GM12878 (cell line): ENCODE data around the gene STRADB.

Source experiments
- BCL11A ChIP-seq: IDR thresholded peaks from 2 replicates; pipeline ENCODE4 v1.6.1; 2011; ENCODE audit warnings: low read depth, low read length
- CREM ChIP-seq: IDR thresholded peaks from 2 replicates; pipeline ENCODE4 v1.6.1; 2014; ENCODE audit warnings: antibody characterized with exemption, low read depth
- CTCF ChIP-seq, 3 experiments: IDR thresholded peaks in 2 of 3; conservative IDR thresholded peaks in 1 of 3; 2 replicates each; pipeline ENCODE4 v1.5.1; 2011; ENCODE audit warnings: low read depth in 3 of 3, low read length in 3 of 3, mild to moderate bottlenecking in 3 of 3, control low read depth in 2 of 3, moderate library complexity in 2 of 3, inconsistent platforms in 1 of 3, mixed read lengths in 1 of 3; ENCODE audit not compliant: control insufficient read depth in 2 of 3, insufficient read depth in 1 of 3; ENCODE audit errors: extremely low read depth in 1 of 3
- EGR1 ChIP-seq, 2 experiments: IDR thresholded peaks; 1 replicate in 1 of 2; 2 replicates in 1 of 2; pipeline ENCODE4 v1.6.1; 2011 to 2012; ENCODE audit warnings: low read depth in 2 of 2, low read length in 2 of 2, borderline replicate concordance in 1 of 2, mild to moderate bottlenecking in 1 of 2, moderate library complexity in 1 of 2
- HCFC1 ChIP-seq: fragments of 150-350 bp; IDR thresholded peaks from 2 replicates; pipeline ENCODE4 v1.6.1; 2014; ENCODE audit warnings: low read length
- MLLT1 ChIP-seq: fragments of 450-650 bp; IDR thresholded peaks from 2 replicates; pipeline ENCODE4 v1.6.1; 2016; ENCODE audit warnings: mild to moderate bottlenecking
- MXI1 ChIP-seq: fragments of 150-350 bp; IDR thresholded peaks from 2 replicates; pipeline ENCODE4 v1.6.1; 2011; ENCODE audit warnings: low read depth, mild to moderate bottlenecking, inconsistent platforms, low read length, improper control_type of control experiment
- NBN ChIP-seq: fragments of 450-650 bp; IDR thresholded peaks from 2 replicates; pipeline ENCODE4 v1.6.1; 2016
- POLR2A ChIP-seq: IDR thresholded peaks from 2 replicates; pipeline ENCODE4 v1.6.1; 2011; ENCODE audit warnings: low read depth, mild to moderate bottlenecking, low read length
- RCOR1 ChIP-seq: conservative IDR thresholded peaks from 2 replicates; pipeline ENCODE4 v1.6.1; 2012; ENCODE audit warnings: low read depth, low read length, improper control_type of control experiment
- REST ChIP-seq: IDR thresholded peaks from 2 replicates; pipeline ENCODE4 v1.6.1; 2012; ENCODE audit warnings: mild to moderate bottlenecking, low read depth, low read length
- USF2 ChIP-seq: IDR thresholded peaks from 2 replicates; pipeline ENCODE4 v1.6.1; 2011; ENCODE audit warnings: low read depth, low read length, improper control_type of control experiment, borderline replicate concordance
- YY1 ChIP-seq: IDR thresholded peaks from 2 replicates; pipeline ENCODE4 v1.6.1; 2011; ENCODE audit warnings: low read depth, mild to moderate bottlenecking, low read length

- no peak for TF ChIP-seq CREM
- no peak for TF ChIP-seq USF2
- TF ChIP-seq CTCF (IDR thresholded peaks at IDR 0.05 in 2 of 3, conservative IDR thresholded peaks at IDR 0.05 in 1 of 3; ENCODE audit: control insufficient read depth in 2 of 3, extremely low read depth in 1 of 3, insufficient read depth in 1 of 3, low read depth in 3 of 3, low read length in 3 of 3) = no peak
- no peak for TF ChIP-seq MXI1
- no peak for TF ChIP-seq RCOR1
- no peak for TF ChIP-seq BCL11A
- no peak for TF ChIP-seq REST
- TF ChIP-seq YY1 = no peak
- TF ChIP-seq HCFC1 = no peak
- no peak for TF ChIP-seq NBN
- TF ChIP-seq EGR1 (IDR thresholded peaks at IDR 0.05; ENCODE audit: borderline replicate concordance in 1 of 2, low read depth in 2 of 2, low read length in 2 of 2) = no peak
- TF ChIP-seq POLR2A = no peak
- no peak for TF ChIP-seq MLLT1
These were observed 40.1 kb upstream of the STRADB start for GRCh38 chr2:201411421-201411820.
